SK-N-SH (cell line): ENCODE data around the gene ORM1. TPM values are rescaled to one million over a fixed set of nuclear protein-coding genes. Genes with fewer than 3 reads are reported as not detected.

Experiments used
- CTCF ChIA-PET: fragments of 300-600, 350-600 bp; formaldehyde crosslinking; extraction: SDS; loops from one replicate; lab custom pipeline; 2021; lab: Yijun Ruan, JAX
- POLR2A ChIA-PET: fragments of 350-600 bp; sonication (Branson Sonifier 250); formaldehyde crosslinking; extraction: SDS; loops from one replicate; lab custom pipeline; 2020; ENCODE audit warnings: antibody characterized with exemption, inconsistent platforms; lab: Yijun Ruan, JAX
- DNase-seq: peaks from one replicate; pipeline ENCODE4 v3.0.0; 2012
- H2AFZ ChIP-seq: fragments of 200-600 bp; sonication (generic); 2 replicates; pipeline ENCODE4 v1.8.1; 2016; ENCODE audit warnings: antibody characterized with exemption, mild to moderate bottlenecking, low read depth
- H3F3A ChIP-seq: fragments of 200-600 bp; sonication (generic); replicated peaks from 2 replicates; pipeline ENCODE3; 2016; ENCODE audit warnings: antibody characterized with exemption, mild to moderate bottlenecking; ENCODE audit not compliant: insufficient read depth
- H3K27ac ChIP-seq, 2 experiments: fragments of 200-500 bp in 1 of 2; fragments of 200-600 bp in 1 of 2; sonication (Bioruptor generic) in 1 of 2; sonication (generic), shearing (Covaris generic) in 1 of 2; 2 replicates each; pipeline versions ENCODE4 v1.5.1 to v1.6.1; 2014 to 2016; ENCODE audit warnings: low read depth in 2 of 2, inconsistent platforms in 1 of 2, low read length in 1 of 2, mild to moderate bottlenecking in 1 of 2, mixed read lengths in 1 of 2
- H3K27me3 ChIP-seq: fragments of 200-600 bp; sonication (generic), shearing (Covaris generic); 2 replicates; pipeline ENCODE4 v1.6.1; 2016; ENCODE audit warnings: mixed run types; ENCODE audit not compliant: insufficient read depth
- H3K36me3 ChIP-seq, 2 experiments: fragments of 200-500 bp in 1 of 2; fragments of 200-600 bp in 1 of 2; sonication (Bioruptor generic) in 1 of 2; sonication (generic) in 1 of 2; replicated peaks in 1 of 2; 2 replicates each; pipeline versions ENCODE3 to v1.5.1; 2014 to 2016; ENCODE audit warnings: low read length in 1 of 2, mild to moderate bottlenecking in 1 of 2; ENCODE audit not compliant: insufficient read depth in 2 of 2, control insufficient read depth in 1 of 2
- H3K4me1 ChIP-seq, 2 experiments: fragments of 200-500 bp in 1 of 2; fragments of 200-600 bp in 1 of 2; sonication (Bioruptor generic) in 1 of 2; sonication (generic), shearing (Covaris generic) in 1 of 2; 2 replicates each; pipeline versions ENCODE4 v1.5.1 to v1.6.1; 2014 to 2016; ENCODE audit warnings: low read depth in 1 of 2, low read length in 1 of 2, mixed run types in 1 of 2; ENCODE audit not compliant: insufficient read depth in 2 of 2, control insufficient read depth in 1 of 2
- H3K4me2 ChIP-seq: fragments of 200-600 bp; sonication (generic), shearing (Covaris generic); 2 replicates; pipeline ENCODE4 v1.6.1; 2017; ENCODE audit warnings: mixed run types
- H3K4me3 ChIP-seq, 2 experiments: fragments of 200-500 bp in 1 of 2; fragments of 200-600 bp in 1 of 2; sonication (Bioruptor generic) in 1 of 2; sonication (generic), shearing (Covaris generic) in 1 of 2; 2 replicates each; pipeline versions ENCODE4 v1.5.1 to v1.8.1; 2014 to 2016; ENCODE audit warnings: low read depth in 2 of 2, inconsistent platforms in 1 of 2, low read length in 1 of 2, mild to moderate bottlenecking in 1 of 2, mixed read lengths in 1 of 2, moderate library complexity in 1 of 2
- H3K79me2 ChIP-seq: fragments of 200-600 bp; sonication (generic); 2 replicates; pipeline ENCODE4 v1.8.1; 2017; ENCODE audit warnings: mild to moderate bottlenecking; ENCODE audit not compliant: insufficient read depth
- H3K9ac ChIP-seq: fragments of 200-600 bp; sonication (generic); 2 replicates; pipeline ENCODE4 v1.6.1; 2017; ENCODE audit warnings: mixed run types
- H3K9me2 ChIP-seq: fragments of 200-600 bp; sonication (generic); 2 replicates; pipeline ENCODE4 v1.6.1; 2017; ENCODE audit warnings: mixed run types
- H3K9me3 ChIP-seq: fragments of 200-600 bp; sonication (generic); 2 replicates; pipeline ENCODE4 v1.6.1; 2017; ENCODE audit warnings: mixed run types, mild to moderate bottlenecking, moderate library complexity
- H4K20me1 ChIP-seq: fragments of 200-600 bp; sonication (generic); 2 replicates; pipeline ENCODE4 v1.6.1; 2017; ENCODE audit warnings: mild to moderate bottlenecking, mixed run types; ENCODE audit not compliant: insufficient read depth
- EP300 ChIP-seq, 2 experiments: IDR thresholded peaks; 2 replicates each; pipeline versions ENCODE4 v1.4.0 to v1.6.1; 2012; ENCODE audit warnings: borderline replicate concordance in 1 of 2, low read depth in 1 of 2, low read length in 1 of 2
- EZH2phosphoT487 ChIP-seq: fragments of 200-600 bp; sonication (generic); IDR thresholded peaks from 2 replicates; pipeline ENCODE4 v1.6.1; 2017; ENCODE audit warnings: low read depth, mixed run types, mild to moderate bottlenecking, antibody characterized with exemption, moderate library complexity, borderline replicate concordance
- FOSL2 ChIP-seq: IDR thresholded peaks from 2 replicates; pipeline ENCODE4 v1.4.0; 2012; ENCODE audit warnings: low read depth, mild to moderate bottlenecking, moderate library complexity, borderline replicate concordance
- IRF3 ChIP-seq: fragments of 150-350 bp; IDR thresholded peaks from 2 replicates; pipeline ENCODE4 v1.6.1; 2016; ENCODE audit warnings: mild to moderate bottlenecking, low read depth, low read length
- MAX ChIP-seq: IDR thresholded peaks from 2 replicates; pipeline ENCODE4 v1.4.0; 2012; ENCODE audit warnings: low read depth
- NRF1 ChIP-seq: IDR thresholded peaks from 2 replicates; pipeline ENCODE4 v1.6.1; 2012; ENCODE audit warnings: low read depth, mild to moderate bottlenecking, low read length
- RAD21 ChIP-seq: IDR thresholded peaks from 2 replicates; pipeline ENCODE4 v1.6.1; 2012; ENCODE audit warnings: mild to moderate bottlenecking, low read length
- SMC3 ChIP-seq: IDR thresholded peaks from 2 replicates; pipeline ENCODE4 v1.6.1; 2012; ENCODE audit warnings: low read depth, low read length, improper control_type of control experiment
- TEAD4 ChIP-seq: IDR thresholded peaks from 2 replicates; pipeline ENCODE4 v1.4.0; 2012; ENCODE audit warnings: mild to moderate bottlenecking, borderline replicate concordance; ENCODE audit not compliant: insufficient read depth
- USF1 ChIP-seq: IDR thresholded peaks from 2 replicates; pipeline ENCODE4 v1.4.0; 2012; ENCODE audit warnings: low read depth, borderline replicate concordance
- WGBS: methylation state at CpG from one replicate; pipeline ENCODE4 v1.1.6; 2017; ENCODE audit warnings: low lambda C conversion rate; 5-methylcytosine and 5-hydroxymethylcytosine counted together
- polyA plus RNA-seq, 3 experiments: library from polyadenylated mRNA; depleted of rRNA; stranded (reverse); fragments of >200 nt; gene quantifications; 2 replicates each; pipeline ENCODE4 v1.2.3, GENCODE V29; 2012

Gene ORM1
- polyA plus RNA-seq, 1 of the 3 experiments (the other 2 are of a cell fraction): not detected

DNA sequence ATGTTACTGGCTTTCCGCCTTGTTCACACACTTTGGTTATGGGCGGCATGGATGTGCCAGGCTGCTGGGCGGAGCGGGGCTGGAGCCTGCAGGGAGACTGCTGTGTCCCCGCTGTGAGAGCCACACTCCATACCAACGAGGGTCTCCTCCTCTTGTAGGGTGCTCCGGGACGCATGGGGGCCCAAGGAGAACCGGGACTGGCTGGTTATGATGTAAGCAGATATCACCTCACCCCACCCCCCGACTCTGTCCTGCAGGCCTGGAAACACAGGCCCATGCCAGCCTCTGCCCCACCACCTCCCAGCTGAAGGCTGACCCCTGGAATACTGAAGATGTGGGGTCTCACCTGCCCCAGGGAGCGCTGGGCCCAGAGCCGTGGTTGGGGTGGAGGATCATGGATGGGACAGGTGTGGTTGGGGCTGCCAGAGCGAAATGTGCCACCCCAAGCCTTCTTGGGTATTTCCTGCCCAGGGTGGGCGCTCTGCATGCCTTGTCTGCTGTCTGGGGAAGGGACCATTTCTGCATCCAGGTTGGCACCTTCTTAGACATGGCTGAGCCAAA is 39.3 kb upstream of the ORM1 start (continued):
- TF ChIP-seq IRF3 (no peak), EZH2phosphoT487 (no peak), USF1 (no peak)

- H3F3A ChIP-seq: peaks cover 6% of the 10 kb centered on the region
- H2AFZ ChIP-seq: no peak overlapping the region
- H3K27me3 ChIP-seq: no peaks in the 10 kb centered on the region
- no peaks in the 10 kb centered on the region for H4K20me1 ChIP-seq
- no peak for TF ChIP-seq EP300 (IDR thresholded peaks at IDR 0.05; ENCODE audit: borderline replicate concordance in 1 of 2, low read depth in 1 of 2, low read length in 1 of 2)
- no peak for TF ChIP-seq RAD21
- no peak for TF ChIP-seq NRF1
- TF ChIP-seq FOSL2: no peak
- no peak for TF ChIP-seq TEAD4
- TF ChIP-seq MAX: no peak
- no peak for TF ChIP-seq SMC3
- no peak overlapping the region for H3K4me2 ChIP-seq
- no peaks in the 10 kb centered on the region for H3K9me3 ChIP-seq
- no peak overlapping the region for H3K9ac ChIP-seq
- CTCF ChIA-PET: interaction anchor here (0.6 to 17.8 kb wide), 9 partner anchors 11 to 201 kb away, joined by 3 to 269 read pairs (median 5); partner anchors contain the start of gene COL27A1
- H3K4me1 ChIP-seq: peaks cover 22 to 56% of the 10 kb centered on the region in 2 experiments
- H3K4me3 ChIP-seq: no peak overlapping the region
- WGBS: 98% methylated on average over 8 of the region's 11 CpGs
- peaks cover 0 to 4% of the 10 kb centered on the region in 2 experiments for H3K36me3 ChIP-seq
- no peak overlapping the region; a peak in 1 of 4 replicates for H3K27ac ChIP-seq
- no peak for DNase-seq
- H3K9me2 ChIP-seq: no peaks in the 10 kb centered on the region
- POLR2A ChIA-PET: interaction anchor here (0.5 kb wide), 1 partner anchor 127 kb away, joined by 3 read pairs; no protein-coding TSS in a partner anchor
- no peaks in the 10 kb centered on the region for H3K79me2 ChIP-seq
Observed at GRCh38 chr9:114284316-114285060, 38.4 kb upstream of the ORM1 start.
